Activated CD4-positive, alpha-beta T cell treated with anti-CD3 and anti-CD28 coated beads, Interleukin-2, amount 50 U/mL, for 1 hour (primary cell): ENCODE measurements around the gene HMGN2.
"Not testable (repeated sequence)": the region's sequence is repeated elsewhere in the genome, so short reads cannot be mapped to it uniquely, and the experiment has no call there.

ENCODE experiments used
- DNase-seq: peaks from one replicate; pipeline ENCODE4 v3.0.0-alpha.2; 2020

The HMGN2 gene

GRCh38 chr1:26477446-26478152 is 5.4 kb downstream of the HMGN2 start:
- no peak for DNase-seq

- no peak for DNase-seq
Measured at GRCh38 chr1:26478159-26478558, 5.9 kb downstream of the HMGN2 start.

- no peak for DNase-seq
Measured at GRCh38 chr1:26478988-26479387, 6.7 kb downstream of the HMGN2 start.

- DNase-seq, result no peak
Measured at GRCh38 chr1:26482921-26483320, 10.7 kb downstream of the HMGN2 start.

GRCh38 chr1:26483980-26484379 is 11.7 kb downstream of the HMGN2 start:
- no peak for DNase-seq

- DNase-seq, result no peak
Measured at GRCh38 chr1:26490155-26490554, 17.9 kb downstream of the HMGN2 start.

GRCh38 chr1:26493267-26493666 is 21.0 kb downstream of the HMGN2 start:
- no peak for DNase-seq

GRCh38 chr1:26493938-26494337 is 21.7 kb downstream of the HMGN2 start:
- DNase-seq, result no peak

- DNase-seq, result no peak
Measured at GRCh38 chr1:26496861-26497260, 24.6 kb downstream of the HMGN2 start.

GRCh38 chr1:26498894-26499293 is 26.7 kb downstream of the HMGN2 start:
- DNase-seq, result no peak

- DNase-seq, result peak; percentile 88
Measured at GRCh38 chr1:26500488-26501175, 28.4 kb downstream of the HMGN2 start.

- DNase-seq, result not testable (repeated sequence)
Measured at GRCh38 chr1:26510711-26511110, 38.5 kb downstream of the HMGN2 start.

GRCh38 chr1:26515836-26516235 is 43.6 kb downstream of the HMGN2 start:
- DNase-seq, result not testable (repeated sequence)

- no peak for DNase-seq
Measured at GRCh38 chr1:26516987-26517765, 44.9 kb downstream of the HMGN2 start.

GRCh38 chr1:26517766-26518049 is 45.5 kb downstream of the HMGN2 start:
- DNase-seq, result no peak

GRCh38 chr1:26518355-26518754 is 46.1 kb downstream of the HMGN2 start:
- no peak for DNase-seq

GRCh38 chr1:26520339-26520738 is 48.1 kb downstream of the HMGN2 start:
- DNase-seq, result no peak

- no peak for DNase-seq
Measured at GRCh38 chr1:26521669-26522030, 49.4 kb downstream of the HMGN2 start.

- no peak for DNase-seq
Measured at GRCh38 chr1:26522073-26522472, 49.8 kb downstream of the HMGN2 start.

GRCh38 chr1:26524181-26524580 is 51.9 kb downstream of the HMGN2 start:
- DNase-seq, result no peak
